Suprapubic skin (tissue), 4 donors: ENCODE results near the gene IFT57. TPM values are rescaled to one million over a fixed set of nuclear protein-coding genes. Genes with fewer than 3 reads are reported as not detected.
"Not testable (repeated sequence)": the region's sequence is repeated elsewhere in the genome, so short reads cannot be mapped to it uniquely, and the experiment has no call there.

Source experiments
- DNase-seq, 2 donors: peaks; one replicate each; pipeline ENCODE4 v3.0.0-alpha.2; 2019; ENCODE audit warnings: low spot score in 2 of 2
- H3K27ac ChIP-seq: fragments of 200-600 bp; sonication (generic); one replicate; pipeline ENCODE4 v1.5.1; 2019
- H3K27me3 ChIP-seq: fragments of 200-600 bp; sonication (generic); one replicate; pipeline ENCODE4 v1.5.1; 2019
- H3K36me3 ChIP-seq: fragments of 200-600 bp; sonication (generic); one replicate; pipeline ENCODE4 v1.5.1; 2019
- H3K4me1 ChIP-seq: fragments of 200-600 bp; sonication (generic); one replicate; pipeline ENCODE4 v1.5.1; 2019
- H3K4me3 ChIP-seq: fragments of 200-600 bp; sonication (generic); one replicate; pipeline ENCODE4 v1.5.1; 2019; ENCODE audit warnings: mild to moderate bottlenecking
- H3K9me3 ChIP-seq: fragments of 200-600 bp; sonication (generic); one replicate; pipeline ENCODE4 v1.5.1; 2019
- CTCF ChIP-seq, 2 donors: fragments of 200-600 bp in 1 of 2; fragments of 450-650 bp in 1 of 2; sonication (generic) in 1 of 2; IDR thresholded peaks; one replicate each; pipeline ENCODE4 v1.5.1; 2016 to 2019; ENCODE audit warnings: antibody characterized with exemption in 2 of 2, mild to moderate bottlenecking in 1 of 2, moderate library complexity in 1 of 2
- EP300 ChIP-seq: sonication (generic); formaldehyde crosslinking; IDR thresholded peaks from one replicate; pipeline ENCODE4 v1.6.1; 2017; ENCODE audit warnings: antibody characterized with exemption
- POLR2A ChIP-seq, 2 donors: fragments of 450-650 bp; IDR thresholded peaks; one replicate each; pipeline ENCODE4 v1.6.1; 2017; ENCODE audit warnings: antibody characterized with exemption in 2 of 2, mild to moderate bottlenecking in 2 of 2, moderate library complexity in 2 of 2
- POLR2AphosphoS5 ChIP-seq, 3 donors: sonication (generic); formaldehyde crosslinking; IDR thresholded peaks; one replicate each; pipeline ENCODE4 v1.6.1; 2017; ENCODE audit warnings: antibody characterized with exemption in 3 of 3
- WGBS: methylation state at CpG from one replicate; pipeline ENCODE4 v1.1.5; 2018; 5-methylcytosine and 5-hydroxymethylcytosine counted together
- total RNA-seq, 4 donors: library from RNA; depleted of rRNA; stranded (reverse); fragments of >200 nt; gene quantifications; one replicate each; pipeline ENCODE4 v1.1.0, GENCODE V29; 2016

IFT57 gene
- total RNA-seq: 10 to 100 TPM; 21.8 to 62.3 (median 36.5) TPM

- Histone ChIP-seq H3K4me1 (peaks cover 44% of the 10 kb centered on the region), H3K27me3 (no peaks in the 10 kb centered on the region), H3K4me3 (peak within 1 kb of the TSS; percentile 67), H3K9me3 (no peaks in the 10 kb centered on the region), H3K36me3 (no peaks in the 10 kb centered on the region), H3K27ac (peak within 1 kb of the TSS; percentile 80)
- under 1% methylated on average over 22 of the region's 57 CpGs for WGBS
- peak; percentile 97 to 98 for DNase-seq
- TF ChIP-seq EP300 (no peak), POLR2A (IDR thresholded peaks at IDR 0.05) (peak in 1 of 2 donors; percentile 79), POLR2AphosphoS5 (IDR thresholded peaks at IDR 0.05) (peak in 2 of 3 donors; percentile 62 to 71), CTCF (IDR thresholded peaks at IDR 0.05) (no peak)
Measured at GRCh38 chr3:108221911-108222852, at the start of gene IFT57. Gene IFT57 (minus strand): TSS chr3:108222424. CDS start chr3:108222322, 102 bp downstream.

GRCh38 chr3:108271626-108272025 is 49.4 kb upstream of the IFT57 start:
- H3K4me1 ChIP-seq: no peaks in the 10 kb centered on the region
- no peaks in the 10 kb centered on the region for H3K9me3 ChIP-seq
- no peak for DNase-seq
- 37% methylated on average over 2 of the region's 2 CpGs for whole genome bisulfite sequencing
- H3K27ac ChIP-seq: no peak overlapping the region
- no peaks in the 10 kb centered on the region for H3K27me3 ChIP-seq
- TF ChIP-seq POLR2A (IDR thresholded peaks at IDR 0.05): no peak
- no peak for TF ChIP-seq POLR2AphosphoS5 (IDR thresholded peaks at IDR 0.05)
- TF ChIP-seq EP300: no peak
- no peak for TF ChIP-seq CTCF (IDR thresholded peaks at IDR 0.05)
- no peaks in the 10 kb centered on the region for H3K36me3 ChIP-seq
- no peak overlapping the region for H3K4me3 ChIP-seq

GRCh38 chr3:108268235-108268634 is 46.0 kb upstream of the IFT57 start:
- H3K27ac ChIP-seq, H3K27me3 ChIP-seq, H3K4me1 ChIP-seq, DNase-seq, H3K4me3 ChIP-seq, H3K36me3 ChIP-seq, H3K9me3 ChIP-seq: not testable (repeated sequence)
- 94% methylated on average over 3 of the region's 3 CpGs for WGBS

GRCh38 chr3:108264534-108265298 is 42.5 kb upstream of the IFT57 start:
- H3K9me3 ChIP-seq, H3K27ac ChIP-seq, H3K4me3 ChIP-seq, H3K4me1 ChIP-seq, H3K36me3 ChIP-seq, DNase-seq, H3K27me3 ChIP-seq: not testable (repeated sequence)
- WGBS: 81% methylated on average over 5 of the region's 5 CpGs

- no peak for TF ChIP-seq POLR2A (IDR thresholded peaks at IDR 0.05)
- no peak for TF ChIP-seq CTCF (IDR thresholded peaks at IDR 0.05)
- H3K9me3 ChIP-seq: no peaks in the 10 kb centered on the region
- H3K4me1 ChIP-seq: no peaks in the 10 kb centered on the region
- no peak for DNase-seq
- no peaks in the 10 kb centered on the region for H3K27me3 ChIP-seq
- no peak overlapping the region for H3K4me3 ChIP-seq
- H3K36me3 ChIP-seq: no peaks in the 10 kb centered on the region
- H3K27ac ChIP-seq: no peak overlapping the region
Measured at GRCh38 chr3:108255131-108255530, 32.9 kb upstream of the IFT57 start.

- TF ChIP-seq POLR2AphosphoS5 (IDR thresholded peaks at IDR 0.05) (no peak), POLR2A (IDR thresholded peaks at IDR 0.05) (no peak), CTCF (IDR thresholded peaks at IDR 0.05) (no peak), EP300 (no peak)
- no peaks in the 10 kb centered on the region for H3K9me3 ChIP-seq
- 95% methylated on average over 1 of the region's 1 CpG for WGBS
- H3K4me3 ChIP-seq: no peak overlapping the region
- no peaks in the 10 kb centered on the region for H3K36me3 ChIP-seq
- H3K4me1 ChIP-seq: no peaks in the 10 kb centered on the region
- no peak overlapping the region for H3K27ac ChIP-seq
- H3K27me3 ChIP-seq: no peaks in the 10 kb centered on the region
- no peak for DNase-seq
Measured at GRCh38 chr3:108251844-108252243, 29.6 kb upstream of the IFT57 start.
